GM20000 (cell line): Measurements from ENCODE around the gene MTG1.

Experiments
- DNase-seq: peaks from one replicate; pipeline ENCODE4 v3.0.0; 2012; ENCODE audit warnings: low spot score
- TF ChIP-seq, protein P1 (sequence below): IDR thresholded peaks from 2 replicates; pipeline ENCODE4 v1.5.1; 2012; ENCODE audit warnings: mild to moderate bottlenecking, control low read depth; ENCODE audit errors: extremely low read depth, missing control alignments

MTG1 gene

DNA sequence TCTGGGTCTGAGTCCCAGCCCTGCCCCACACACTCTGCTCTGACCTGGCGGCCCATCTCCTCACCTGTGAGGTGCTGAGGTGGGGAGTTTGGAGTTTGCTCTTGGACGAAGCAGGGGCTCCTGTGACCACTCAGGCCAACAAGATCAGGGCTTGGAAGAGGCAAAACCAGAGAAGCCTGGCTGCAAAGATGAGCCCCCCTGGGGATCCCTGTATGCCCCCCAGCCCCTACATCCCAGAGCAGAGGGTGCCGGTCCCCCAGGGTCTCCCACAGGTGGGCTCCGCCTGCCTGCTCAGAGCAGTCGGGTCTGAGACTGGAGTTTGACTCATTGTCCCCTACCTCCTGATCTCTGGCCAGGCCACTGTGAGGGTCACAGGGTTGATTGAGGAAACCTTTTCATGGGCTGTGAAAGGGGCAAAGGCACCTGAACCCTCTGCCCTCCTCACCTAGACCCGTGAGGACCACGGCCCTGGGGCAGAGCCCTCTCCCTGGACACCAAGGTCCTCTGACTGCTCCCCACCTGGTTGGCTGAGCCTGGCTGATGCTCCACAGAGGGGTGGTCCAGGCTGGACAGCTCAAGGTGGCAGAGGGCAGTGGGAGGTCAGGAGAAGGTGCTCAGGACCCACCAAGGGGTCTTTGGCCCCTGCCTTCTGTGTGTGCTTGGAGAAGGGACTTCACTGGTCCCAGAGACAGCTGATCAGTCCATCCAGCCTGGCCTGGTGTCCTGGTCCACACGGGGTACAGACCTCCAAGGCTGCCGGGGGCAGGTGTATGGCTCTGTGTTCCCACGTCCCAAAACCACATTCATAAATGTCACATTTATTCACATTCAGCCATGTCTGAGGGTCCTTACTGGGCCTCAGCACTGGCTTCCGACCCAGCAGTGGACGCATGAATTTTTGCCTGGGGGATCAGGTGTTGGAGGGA, 50.6 kb downstream of the MTG1 start:
- TF ChIP-seq, protein P1, sequence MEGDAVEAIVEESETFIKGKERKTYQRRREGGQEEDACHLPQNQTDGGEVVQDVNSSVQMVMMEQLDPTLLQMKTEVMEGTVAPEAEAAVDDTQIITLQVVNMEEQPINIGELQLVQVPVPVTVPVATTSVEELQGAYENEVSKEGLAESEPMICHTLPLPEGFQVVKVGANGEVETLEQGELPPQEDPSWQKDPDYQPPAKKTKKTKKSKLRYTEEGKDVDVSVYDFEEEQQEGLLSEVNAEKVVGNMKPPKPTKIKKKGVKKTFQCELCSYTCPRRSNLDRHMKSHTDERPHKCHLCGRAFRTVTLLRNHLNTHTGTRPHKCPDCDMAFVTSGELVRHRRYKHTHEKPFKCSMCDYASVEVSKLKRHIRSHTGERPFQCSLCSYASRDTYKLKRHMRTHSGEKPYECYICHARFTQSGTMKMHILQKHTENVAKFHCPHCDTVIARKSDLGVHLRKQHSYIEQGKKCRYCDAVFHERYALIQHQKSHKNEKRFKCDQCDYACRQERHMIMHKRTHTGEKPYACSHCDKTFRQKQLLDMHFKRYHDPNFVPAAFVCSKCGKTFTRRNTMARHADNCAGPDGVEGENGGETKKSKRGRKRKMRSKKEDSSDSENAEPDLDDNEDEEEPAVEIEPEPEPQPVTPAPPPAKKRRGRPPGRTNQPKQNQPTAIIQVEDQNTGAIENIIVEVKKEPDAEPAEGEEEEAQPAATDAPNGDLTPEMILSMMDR: no peak
- DNase-seq: no peak

DNA sequence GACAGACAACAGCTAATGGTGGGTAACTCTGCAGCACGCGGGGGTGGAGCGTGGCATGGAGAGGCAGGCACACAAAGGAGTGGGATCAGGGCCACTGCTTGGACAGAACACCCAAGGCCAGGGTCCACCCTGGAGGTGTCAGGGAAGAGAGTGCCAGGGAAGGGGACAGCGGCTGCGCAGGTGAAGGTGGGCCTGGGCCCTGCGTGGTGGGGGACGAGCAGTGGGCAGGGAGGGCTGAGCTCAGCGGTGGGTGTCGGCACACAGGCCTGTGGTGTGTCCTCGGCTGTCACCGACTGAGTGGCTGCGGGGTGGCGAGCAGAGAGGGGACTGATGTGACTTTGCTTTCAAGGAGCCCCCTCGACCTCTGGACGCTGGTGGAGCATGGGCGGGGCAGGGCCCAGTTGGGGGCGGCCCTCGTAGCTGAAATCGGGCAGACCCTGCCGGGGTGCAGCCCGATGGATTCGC, 51.3 kb downstream of the MTG1 start:
- no peak for DNase-seq
- TF ChIP-seq, protein P1: no peak

GRCh38 chr10:133445751-133446708, 52.1 kb downstream of the MTG1 start:
- TF ChIP-seq, protein P1: no peak
- DNase-seq: no peak

DNA sequence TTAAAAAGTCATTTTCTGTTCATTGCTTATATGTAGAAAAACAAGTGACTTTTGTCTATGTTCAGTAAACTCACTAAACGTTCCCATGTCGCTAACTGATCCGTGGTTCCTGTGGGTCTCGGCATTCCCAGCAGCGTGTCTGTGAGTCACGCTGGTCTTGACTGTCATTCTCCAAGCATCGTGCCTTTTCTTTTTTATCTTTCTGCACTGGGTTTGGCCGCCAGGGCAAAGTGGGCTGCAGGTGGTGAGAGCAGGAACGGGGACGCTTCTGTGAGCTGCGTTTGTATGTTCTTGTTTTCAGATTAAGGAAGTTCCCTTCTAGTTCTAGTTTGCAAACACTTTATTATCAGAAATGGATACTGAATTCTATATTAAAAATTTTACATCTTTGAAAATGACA, 53.0 kb downstream of the MTG1 start:
- TF ChIP-seq, protein P1: no peak
- DNase-seq: no peak

DNA sequence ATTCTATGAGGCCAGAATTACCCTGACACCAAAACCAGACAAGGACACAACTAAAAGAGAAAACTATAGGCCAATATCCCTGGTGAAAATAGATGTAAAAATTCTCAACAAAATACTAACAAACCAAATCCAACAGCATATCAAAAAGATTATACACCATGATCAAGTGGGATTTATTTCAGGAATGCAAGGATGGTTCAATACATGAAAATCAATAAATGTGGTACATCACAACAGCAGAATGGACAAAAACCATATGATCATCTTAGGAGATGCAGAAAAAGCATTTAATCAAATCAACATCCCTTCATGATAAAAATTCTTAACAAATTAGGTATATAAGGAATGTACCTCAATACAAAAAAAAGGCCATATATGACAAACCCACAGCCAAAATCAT, 54.2 kb downstream of the MTG1 start:
- DNase-seq: no peak
- TF ChIP-seq, protein P1: no peak

DNA sequence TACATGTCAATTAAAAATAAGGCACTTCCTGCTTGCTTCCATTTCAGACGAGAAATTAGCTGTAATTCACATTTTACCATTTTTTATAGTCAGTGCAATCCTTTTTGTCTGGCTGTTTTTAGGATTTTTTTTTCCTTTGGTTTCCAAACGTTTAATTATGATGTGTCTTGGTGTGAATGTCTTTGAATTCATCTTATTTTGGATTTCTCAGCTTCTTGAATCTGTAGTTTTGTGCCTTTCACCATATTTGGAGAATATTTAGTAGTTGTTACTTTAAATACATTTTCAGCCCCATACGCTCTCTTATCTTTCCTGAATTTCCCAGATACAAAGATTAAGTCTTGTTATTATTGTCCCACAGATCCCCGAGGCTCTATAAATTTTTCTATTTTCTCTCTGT, 57.4 kb downstream of the MTG1 start:
- no peak for DNase-seq
- TF ChIP-seq, protein P1: no peak
